GM18868 (cell line): Measurements from ENCODE around the gene LAMB4.
"Not testable (repeated sequence)": the region's sequence is repeated elsewhere in the genome, so short reads cannot be mapped to it uniquely, and the experiment has no call there.

Source experiments
- ATAC-seq: cut with Tn5 transposase; IDR thresholded peaks from one replicate; pipeline ENCODE4 v1.9.1; 2021; ENCODE audit warnings: mild to moderate bottlenecking, moderate library complexity; ENCODE audit not compliant: unreplicated experiment

LAMB4 gene

GRCh38 chr7:108049962-108050361 is 80.2 kb downstream of the LAMB4 start:
- ATAC-seq: no peak

- no peak for ATAC-seq
Observed at GRCh38 chr7:108048422-108048821, 81.7 kb downstream of the LAMB4 start.

- no peak for ATAC-seq
Observed at GRCh38 chr7:108046952-108047506, 83.1 kb downstream of the LAMB4 start.

- ATAC-seq: no peak
Observed at GRCh38 chr7:108045669-108046068, 84.5 kb downstream of the LAMB4 start.

GRCh38 chr7:108045154-108045553 is 85.0 kb downstream of the LAMB4 start:
- ATAC-seq: no peak

- no peak for ATAC-seq
Observed at GRCh38 chr7:108044345-108044744, 85.8 kb downstream of the LAMB4 start.

GRCh38 chr7:108038986-108039385 is 91.2 kb downstream of the LAMB4 start:
- ATAC-seq: no peak

- ATAC-seq: no peak
Observed at GRCh38 chr7:108037741-108038140, 92.4 kb downstream of the LAMB4 start.

GRCh38 chr7:108037140-108037539 is 93.0 kb downstream of the LAMB4 start:
- no peak for ATAC-seq

GRCh38 chr7:108034586-108034985 is 95.6 kb downstream of the LAMB4 start:
- no peak for ATAC-seq

- ATAC-seq: no peak
Observed at GRCh38 chr7:108033776-108034497, 96.2 kb downstream of the LAMB4 start.

GRCh38 chr7:108033309-108033708 is 96.9 kb downstream of the LAMB4 start:
- not testable (repeated sequence) for ATAC-seq

GRCh38 chr7:108030516-108030915 is 99.6 kb downstream of the LAMB4 start:
- no peak for ATAC-seq

- ATAC-seq: no peak
Observed at GRCh38 chr7:108029034-108029433, 101.1 kb downstream of the LAMB4 start.

GRCh38 chr7:108028111-108028510 is 102.0 kb downstream of the LAMB4 start:
- no peak for ATAC-seq

- no peak for ATAC-seq
Observed at GRCh38 chr7:108027239-108027638, 102.9 kb downstream of the LAMB4 start.

- ATAC-seq: no peak
Observed at GRCh38 chr7:108026647-108027046, 103.5 kb downstream of the LAMB4 start.

- no peak for ATAC-seq
Observed at GRCh38 chr7:108026116-108026515, 104.0 kb downstream of the LAMB4 start.

- ATAC-seq: no peak
Observed at GRCh38 chr7:108024538-108024937, 105.6 kb downstream of the LAMB4 start.

- no peak for ATAC-seq
Observed at GRCh38 chr7:108020585-108020984, 109.6 kb downstream of the LAMB4 start.

GRCh38 chr7:108018668-108019067 is 111.5 kb downstream of the LAMB4 start:
- ATAC-seq: no peak

- ATAC-seq: no peak
Observed at GRCh38 chr7:108017776-108018151, 112.4 kb downstream of the LAMB4 start.
